Activated CD8-positive, alpha-beta T cell treated with anti-CD3 and anti-CD28 coated beads for 36 hours (primary cell): ENCODE data around the gene GPX8. TPM values are rescaled to one million over a fixed set of nuclear protein-coding genes. Genes with fewer than 3 reads are reported as not detected.

Experiments
- ATAC-seq: fragments of 200-7000 bp; cut with Tn5 transposase; one replicate; pipeline ENCODE4 v1.10.0; 2021; ENCODE audit warnings: mild to moderate bottlenecking, moderate library complexity
- CTCF ChIA-PET: fragments of 350-600 bp; sonication (Branson Sonifier 250); formaldehyde crosslinking; loops from one replicate; lab custom pipeline; 2021; ENCODE audit warnings: antibody characterized with exemption; lab: Charles Lee
- POLR2A ChIA-PET: fragments of 350-600 bp; sonication (Branson Sonifier 250); formaldehyde crosslinking; loops from one replicate; lab custom pipeline; 2021; ENCODE audit warnings: antibody characterized with exemption; lab: Charles Lee
- DNase-seq: peaks from one replicate; pipeline ENCODE4 v3.0.0-alpha.2; 2020
- H3K27ac Mint-ChIP-seq: one replicate; pipeline ENCODE4 v1.8.0; 2021; ENCODE audit warnings: mild to moderate bottlenecking, mixed read lengths
- H3K27me3 Mint-ChIP-seq: one replicate; pipeline ENCODE4 v1.8.0; 2021; ENCODE audit warnings: mixed read lengths
- H3K36me3 Mint-ChIP-seq: one replicate; pipeline ENCODE4 v1.8.0; 2021; ENCODE audit warnings: low read depth, mixed read lengths
- H3K4me1 Mint-ChIP-seq: one replicate; pipeline ENCODE4 v1.8.0; 2021; ENCODE audit warnings: low read depth, mixed read lengths
- H3K4me3 Mint-ChIP-seq: one replicate; pipeline ENCODE4 v1.8.0; 2021; ENCODE audit warnings: mild to moderate bottlenecking, moderate library complexity, mixed read lengths
- H3K9me3 Mint-ChIP-seq: one replicate; pipeline ENCODE4 v1.8.0; 2021; ENCODE audit warnings: mixed read lengths
- CTCF ChIP-seq: fragments of 200-600 bp; IDR thresholded peaks from one replicate; pipeline ENCODE4 v1.8.0; 2022; ENCODE audit warnings: antibody characterized with exemption, mild to moderate bottlenecking
- intact Hi-C: fragments of 100-400 bp; cut with micrococcal nuclease; formaldehyde crosslinking; loops from one replicate; pipeline ENCODE4 v1.10.0; 2022
- total RNA-seq, 2 experiments: library from RNA; stranded (reverse); gene quantifications; one replicate each; pipeline ENCODE4 v1.2.3, GENCODE V29; 2021

Gene GPX8
- total RNA-seq, 2 experiments from 2014 or later = not detected

- no peak for TF ChIP-seq CTCF
- H3K36me3 Mint-ChIP-seq = no peaks in the 10 kb centered on the region
- no peak overlapping the region for H3K27ac Mint-ChIP-seq
- ChIA-PET POLR2A (no interaction called here), CTCF (interaction anchor here (1.1 to 6.7 kb wide), 4 partner anchors 10 to 238 kb away, joined by 3 to 111 read pairs (median 20); partner anchors contain the start of gene GPX8)
- no peak for DNase-seq
- no peaks in the 10 kb centered on the region for H3K9me3 Mint-ChIP-seq
- H3K4me3 Mint-ChIP-seq = no peak overlapping the region
- intact Hi-C loops = loop anchor here (5.0 to 10.0 kb wide), 2 partner anchors 41 to 109 kb away; partner anchors contain the start of gene GZMA
- no peak for ATAC-seq
- peaks cover 5% of the 10 kb centered on the region for H3K27me3 Mint-ChIP-seq
- H3K4me1 Mint-ChIP-seq = peaks cover 24% of the 10 kb centered on the region
Observed at GRCh38 chr5:55143624-55144023, 16.3 kb upstream of the GPX8 start.

- no peak overlapping the region for H3K27ac Mint-ChIP-seq
- peaks cover 6% of the 10 kb centered on the region for H3K27me3 Mint-ChIP-seq
- H3K4me3 Mint-ChIP-seq = no peak overlapping the region
- H3K9me3 Mint-ChIP-seq = no peaks in the 10 kb centered on the region
- intact Hi-C loops = loop anchor here (1.0 to 10.0 kb wide), 4 partner anchors 111 to 629 kb away; partner anchors contain the start of gene SNX18
- ATAC-seq (no peak), DNase-seq (no peak)
- TF ChIP-seq CTCF = no peak
- H3K4me1 Mint-ChIP-seq = peaks cover 19% of the 10 kb centered on the region
- ChIA-PET CTCF (interaction anchor here (0.6 to 6.7 kb wide), 48 partner anchors 8 to 301 kb away, joined by 3 to 111 read pairs (median 5); partner anchors contain the start of genes ESM1, GPX8 and GZMK), POLR2A (no interaction called here)
- no peaks in the 10 kb centered on the region for H3K36me3 Mint-ChIP-seq
Observed at GRCh38 chr5:55146080-55146479, 13.9 kb upstream of the GPX8 start.

- CTCF ChIA-PET = interaction anchor here (0.6 to 6.7 kb wide), 50 partner anchors 9 to 675 kb away, joined by 3 to 111 read pairs (median 5); partner anchors contain the start of genes ESM1, GPX8 and GZMK
- Mint-ChIP-seq H3K36me3 (no peaks in the 10 kb centered on the region), H3K4me3 (no peak overlapping the region), H3K27me3 (peaks cover 6% of the 10 kb centered on the region), H3K27ac (no peak overlapping the region), H3K4me1 (peaks cover 13% of the 10 kb centered on the region), H3K9me3 (no peaks in the 10 kb centered on the region)
- intact Hi-C loops = loop anchor here (1.0 to 10.0 kb wide), 4 partner anchors 112 to 629 kb away; partner anchors contain the start of gene SNX18
- ATAC-seq (peak; percentile 67), DNase-seq (peak; percentile 89)
- peak; percentile 98 for TF ChIP-seq CTCF
- POLR2A ChIA-PET = no interaction called here
Observed at GRCh38 chr5:55146543-55147151, 13.3 kb upstream of the GPX8 start.

GRCh38 chr5:55149308-55149795, 10.6 kb upstream of the GPX8 start:
- H3K36me3 Mint-ChIP-seq = no peaks in the 10 kb centered on the region
- intact Hi-C loops = loop anchor here (5.0 to 10.0 kb wide), 2 partner anchors 115 to 632 kb away; partner anchors contain the start of gene SNX18

More at GRCh38 chr5:55149308-55149795, 10.6 kb upstream of the GPX8 start:
- Mint-ChIP-seq H3K27ac (no peak overlapping the region), H3K4me3 (no peak overlapping the region), H3K27me3 (peaks cover 11% of the 10 kb centered on the region), H3K9me3 (no peaks in the 10 kb centered on the region), H3K4me1 (peaks cover 5% of the 10 kb centered on the region)
- TF ChIP-seq CTCF = no peak
- ATAC-seq (no peak), DNase-seq (no peak)
- CTCF ChIA-PET = interaction anchor here (1.8 to 2.8 kb wide), 2 partner anchors 190 to 205 kb away, joined by 4 to 19 read pairs; no protein-coding TSS in a partner anchor
- POLR2A ChIA-PET = no interaction called here
